Gastroesophageal sphincter (tissue), 4 donors: Measurements from ENCODE around the gene SOX9. TPM values are rescaled to one million over a fixed set of nuclear protein-coding genes. Genes with fewer than 3 reads are reported as not detected.

ENCODE experiments used
- ATAC-seq: fragments of 150-250 bp; one replicate; pipeline ENCODE4 v1.9.1; 2016; ENCODE audit warnings: mild to moderate bottlenecking, moderate library complexity
- H3K27ac ChIP-seq, 4 donors: fragments of 200-600 bp; sonication (generic) in 3 of 4; 1 replicate in 3 of 4; 2 replicates in 1 of 4; pipeline ENCODE4 v1.5.1; 2016 to 2019
- H3K27me3 ChIP-seq: fragments of 200-600 bp; sonication (generic); one replicate; pipeline ENCODE4 v1.5.1; 2019
- H3K36me3 ChIP-seq, 2 donors: fragments of 200-600 bp; sonication (generic); one replicate each; pipeline ENCODE4 v1.5.1; 2019; ENCODE audit warnings: control low read depth in 1 of 2
- H3K4me1 ChIP-seq, 3 donors: fragments of 200-600 bp; sonication (generic); 1 replicate in 2 of 3; 2 replicates in 1 of 3; pipeline ENCODE4 v1.5.1; 2016 to 2019; ENCODE audit warnings: control low read depth in 2 of 3
- H3K4me3 ChIP-seq, 2 donors: fragments of 200-600 bp; sonication (generic); one replicate each; pipeline ENCODE4 v1.5.1; 2019; ENCODE audit warnings: mild to moderate bottlenecking in 1 of 2, moderate library complexity in 1 of 2
- H3K9me3 ChIP-seq, 3 donors: fragments of 200-600 bp; sonication (generic); one replicate each; pipeline ENCODE4 v1.5.1; 2017 to 2019; ENCODE audit warnings: control low read depth in 2 of 3
- CTCF ChIP-seq, 4 experiments: fragments of 200-600 bp in 2 of 4; fragments of 450-650 bp in 2 of 4; sonication (generic) in 1 of 4; IDR thresholded peaks; one replicate each; pipeline ENCODE4 v1.5.1; 2017 to 2019; ENCODE audit warnings: antibody characterized with exemption in 4 of 4, mild to moderate bottlenecking in 2 of 4, moderate library complexity in 2 of 4
- EP300 ChIP-seq: sonication (generic); formaldehyde crosslinking; IDR thresholded peaks from one replicate; pipeline ENCODE4 v1.6.1; 2017; ENCODE audit warnings: antibody characterized with exemption, mild to moderate bottlenecking
- POLR2A ChIP-seq, 2 donors: fragments of 450-650 bp; IDR thresholded peaks; one replicate each; pipeline ENCODE4 v1.6.1; 2017; ENCODE audit warnings: antibody characterized with exemption in 2 of 2, mild to moderate bottlenecking in 2 of 2, moderate library complexity in 1 of 2
- POLR2AphosphoS5 ChIP-seq: sonication (generic); formaldehyde crosslinking; IDR thresholded peaks from one replicate; pipeline ENCODE4 v1.6.1; 2017; ENCODE audit warnings: antibody characterized with exemption
- WGBS, 2 donors: methylation state at CpG; one replicate each; pipeline ENCODE4 v1.1.5; 2018; ENCODE audit warnings: low coverage in 1 of 2; 5-methylcytosine and 5-hydroxymethylcytosine counted together
- total RNA-seq, 4 donors: library from RNA; depleted of rRNA; stranded (reverse); fragments of >200 nt; gene quantifications; one replicate each; pipeline ENCODE4 v1.1.0, GENCODE V29; 2016

The SOX9 gene
- total RNA-seq, 4 donors from 2014 or later: 1.1 to 5.4 (median 2.5) TPM

- no peak overlapping the region for H3K27ac ChIP-seq
- peaks cover 18% of the 10 kb centered on the region for H3K27me3 ChIP-seq
- TF ChIP-seq POLR2AphosphoS5 (no peak), CTCF (IDR thresholded peaks at IDR 0.05) (no peak), POLR2A (IDR thresholded peaks at IDR 0.05) (no peak), EP300 (no peak)
- H3K4me3 ChIP-seq: no peak overlapping the region
- H3K4me1 ChIP-seq: no peaks in the 10 kb centered on the region
- WGBS, 2 donors: 55 to 83% methylated on average over 3 of the region's 3 CpGs
- no peaks in the 10 kb centered on the region for H3K9me3 ChIP-seq
- no peak for ATAC-seq
- no peaks in the 10 kb centered on the region for H3K36me3 ChIP-seq
These were observed 19.3 kb upstream of the SOX9 start for GRCh38 chr17:72101526-72101925.

GRCh38 chr17:72102366-72102765 lies 18.5 kb upstream of the SOX9 start:
- Histone ChIP-seq H3K4me1 (no peaks in the 10 kb centered on the region), H3K27me3 (peaks cover 24% of the 10 kb centered on the region), H3K9me3 (no peaks in the 10 kb centered on the region), H3K36me3 (no peaks in the 10 kb centered on the region), H3K4me3 (no peak overlapping the region), H3K27ac (no peak overlapping the region)
- no peak for TF ChIP-seq POLR2A (IDR thresholded peaks at IDR 0.05)
- no peak for TF ChIP-seq POLR2AphosphoS5
- no peak for TF ChIP-seq CTCF (IDR thresholded peaks at IDR 0.05)
- no peak for TF ChIP-seq EP300
- 78% methylated on average over 1 of the region's 1 CpG; no CpG with 5 or more reads in 1 of the 2 donors for WGBS, 2 donors
- no peak for ATAC-seq

GRCh38 chr17:72104164-72104862 lies 16.5 kb upstream of the SOX9 start:
- no peaks in the 10 kb centered on the region for H3K4me1 ChIP-seq
- peaks cover 26% of the 10 kb centered on the region for H3K27me3 ChIP-seq
- WGBS, 2 donors: 65 to 91% methylated on average over 7 to 11 of the region's 11 CpGs
- H3K4me3 ChIP-seq: no peak overlapping the region
- no peak overlapping the region for H3K27ac ChIP-seq
- no peaks in the 10 kb centered on the region for H3K9me3 ChIP-seq
- no peaks in the 10 kb centered on the region for H3K36me3 ChIP-seq
- TF ChIP-seq EP300 (no peak), POLR2AphosphoS5 (no peak), POLR2A (IDR thresholded peaks at IDR 0.05) (no peak), CTCF (IDR thresholded peaks at IDR 0.05) (no peak)
- ATAC-seq: no peak

GRCh38 chr17:72104863-72105234 lies 16.0 kb upstream of the SOX9 start:
- no peak overlapping the region for H3K4me3 ChIP-seq
- no peak for ATAC-seq
- peaks cover 31% of the 10 kb centered on the region for H3K27me3 ChIP-seq
- no peaks in the 10 kb centered on the region for H3K4me1 ChIP-seq
- TF ChIP-seq POLR2AphosphoS5 (no peak), POLR2A (IDR thresholded peaks at IDR 0.05) (no peak), CTCF (IDR thresholded peaks at IDR 0.05) (no peak), EP300 (no peak)
- no peaks in the 10 kb centered on the region for H3K36me3 ChIP-seq
- H3K9me3 ChIP-seq: no peaks in the 10 kb centered on the region
- 63% methylated on average over 5 of the region's 6 CpGs; no CpG with 5 or more reads in 1 of the 2 donors for WGBS, 2 donors
- H3K27ac ChIP-seq: no peak overlapping the region

GRCh38 chr17:72107100-72107499 lies 13.7 kb upstream of the SOX9 start:
- H3K4me1 ChIP-seq: no peaks in the 10 kb centered on the region
- TF ChIP-seq POLR2AphosphoS5 (no peak), CTCF (IDR thresholded peaks at IDR 0.05) (no peak), POLR2A (IDR thresholded peaks at IDR 0.05) (no peak), EP300 (no peak)
- ATAC-seq: no peak
- no peak overlapping the region for H3K4me3 ChIP-seq
- no peak overlapping the region for H3K27ac ChIP-seq
- 71 to 80% methylated on average over 5 of the region's 5 CpGs for WGBS, 2 donors
- no peaks in the 10 kb centered on the region for H3K9me3 ChIP-seq
- H3K36me3 ChIP-seq: no peaks in the 10 kb centered on the region
- H3K27me3 ChIP-seq: peaks cover 51% of the 10 kb centered on the region
